Measurements from ENCODE around the gene SASH3.

SASH3 gene

DNA sequence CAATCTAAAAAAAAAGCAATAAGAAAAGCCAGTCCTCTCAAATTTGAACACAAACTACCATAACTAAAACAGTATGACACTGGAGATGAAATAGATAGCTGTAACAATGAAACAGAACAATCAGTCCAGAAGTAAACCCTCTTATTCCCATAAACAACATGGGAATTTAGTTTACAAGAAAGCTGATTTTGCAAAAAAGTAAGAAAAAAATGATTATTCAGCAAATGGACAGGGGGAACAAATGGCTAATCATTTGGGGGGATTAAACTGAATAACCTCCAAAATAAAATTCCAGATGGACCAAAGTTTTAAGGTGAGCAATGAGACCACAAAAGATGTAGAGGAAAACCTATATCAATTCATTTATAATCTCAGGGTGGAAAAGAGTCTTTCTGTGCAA, 16.1 kb upstream of the SASH3 start:
- in situ Hi-C loops (cut with HindIII; ENCODE audit: low pct_unique_long_range_greater_than_20kb, low sequenced_read_pairs), result no loop called here
- TF ChIP-seq JUND (IDR thresholded peaks at IDR 0.05; ENCODE audit: low read depth), result no peak
- no peak for DNase-seq (ENCODE audit: low read depth in 1 of 2, low spot score in 1 of 2)

GRCh38 chrX:129768186-129768585, 11.6 kb upstream of the SASH3 start:
- TF ChIP-seq JUND (IDR thresholded peaks at IDR 0.05; ENCODE audit: low read depth), result no peak
- in situ Hi-C loops (cut with HindIII; ENCODE audit: low pct_unique_long_range_greater_than_20kb, low sequenced_read_pairs), result no loop called here
- no peak for DNase-seq (ENCODE audit: low read depth in 1 of 2, low spot score in 1 of 2)

DNA sequence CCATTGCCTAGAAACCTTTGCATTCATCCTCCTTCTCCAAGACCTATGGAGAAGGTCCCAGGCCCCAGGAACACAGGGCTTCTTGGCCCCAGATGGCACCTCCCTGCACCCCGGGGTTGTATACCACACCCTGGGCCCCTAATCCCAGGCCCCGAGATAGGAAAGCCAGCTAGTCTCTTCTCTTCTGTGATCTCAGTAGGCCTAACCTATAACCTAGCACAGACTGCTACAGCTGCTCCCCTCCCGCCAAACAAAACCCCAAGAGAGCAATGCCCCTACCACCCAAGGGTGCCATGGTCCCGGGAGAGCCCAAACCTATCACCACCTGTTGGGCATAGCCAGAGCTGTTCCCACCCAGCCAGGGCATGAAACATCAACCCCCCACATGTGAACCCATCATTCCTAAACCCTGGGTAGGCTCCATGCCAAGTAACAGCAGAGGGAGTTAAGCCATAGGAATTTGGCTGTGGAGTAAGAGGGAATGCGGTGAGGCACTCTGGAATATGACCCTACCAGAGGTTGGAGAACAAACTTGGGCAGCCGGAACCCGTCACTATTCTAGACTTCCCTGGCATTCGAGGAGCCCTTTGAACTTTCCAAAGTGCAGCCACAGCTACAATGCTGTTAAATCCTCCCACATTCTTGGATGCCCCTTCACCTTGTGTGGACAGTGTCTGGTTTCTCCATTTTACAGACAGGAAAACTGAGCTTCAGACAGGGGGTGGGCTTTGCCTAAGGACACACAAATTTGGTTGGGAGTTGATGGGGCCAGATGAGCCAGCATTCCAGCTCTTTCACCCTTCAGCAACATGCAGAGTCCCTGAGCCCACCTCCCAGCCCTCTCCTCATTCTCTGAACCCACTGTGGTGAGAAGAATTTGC, 10.9 kb upstream of the SASH3 start:
- DNase-seq (ENCODE audit: low read depth in 1 of 2, low spot score in 1 of 2), result no peak
- in situ Hi-C loops (cut with HindIII; ENCODE audit: low pct_unique_long_range_greater_than_20kb, low sequenced_read_pairs), result no loop called here
- TF ChIP-seq JUND (IDR thresholded peaks at IDR 0.05; ENCODE audit: low read depth), result no peak

GRCh38 chrX:129769467-129770154, 10.1 kb upstream of the SASH3 start:
- no peak for DNase-seq (ENCODE audit: low read depth in 1 of 2, low spot score in 1 of 2)
- in situ Hi-C loops (cut with HindIII; ENCODE audit: low pct_unique_long_range_greater_than_20kb, low sequenced_read_pairs), result no loop called here
- TF ChIP-seq JUND (IDR thresholded peaks at IDR 0.05; ENCODE audit: low read depth), result no peak

- TF ChIP-seq JUND (IDR thresholded peaks at IDR 0.05; ENCODE audit: low read depth), result no peak
- in situ Hi-C loops (cut with HindIII; ENCODE audit: low pct_unique_long_range_greater_than_20kb, low sequenced_read_pairs), result no loop called here
Observed at GRCh38 chrX:129771266-129771995, 8.3 kb upstream of the SASH3 start.

DNA sequence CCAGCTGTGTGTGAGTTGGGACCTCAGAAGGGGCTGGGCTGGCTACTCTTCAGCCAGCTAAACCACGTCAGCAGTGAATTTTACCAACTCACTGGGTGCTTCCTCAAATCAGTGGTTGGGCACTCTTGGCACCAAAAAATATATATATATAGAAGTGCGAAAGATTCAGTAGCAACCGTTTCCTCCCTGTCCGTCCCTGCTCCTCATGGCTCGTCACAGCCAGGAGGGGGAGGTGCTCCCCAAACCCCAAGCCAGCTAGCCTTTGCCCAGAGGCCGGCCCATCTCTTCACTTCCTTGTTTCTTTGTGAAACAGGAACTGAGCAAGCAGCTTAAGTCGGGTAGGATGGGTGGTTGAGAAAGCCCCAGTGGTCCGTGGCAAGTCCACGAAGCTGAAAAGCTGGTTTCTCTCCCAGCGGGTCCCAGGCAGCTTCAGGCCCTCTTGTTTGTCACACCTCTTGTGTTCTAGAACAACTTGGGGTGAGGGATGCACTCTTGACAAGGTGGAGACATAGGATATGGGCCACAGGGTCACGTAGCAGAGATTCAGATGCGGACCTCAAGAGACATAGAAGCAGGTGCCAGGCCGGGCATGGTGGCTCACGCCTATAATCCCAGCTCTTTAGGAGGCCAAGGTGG, 6.8 kb upstream of the SASH3 start:
- in situ Hi-C loops (cut with HindIII; ENCODE audit: low pct_unique_long_range_greater_than_20kb, low sequenced_read_pairs), result no loop called here
- no peak for TF ChIP-seq JUND (IDR thresholded peaks at IDR 0.05; ENCODE audit: low read depth)
- no peak for DNase-seq (ENCODE audit: low read depth in 1 of 2, low spot score in 1 of 2)

More at GRCh38 chrX:129771266-129771995, 8.3 kb upstream of the SASH3 start:
- DNase-seq (ENCODE audit: low read depth in 1 of 2, low spot score in 1 of 2), result no peak

GRCh38 chrX:129773649-129774458, 5.9 kb upstream of the SASH3 start:
- TF ChIP-seq JUND (IDR thresholded peaks at IDR 0.05; ENCODE audit: low read depth), result no peak
- in situ Hi-C loops (cut with HindIII; ENCODE audit: low pct_unique_long_range_greater_than_20kb, low sequenced_read_pairs), result no loop called here
- DNase-seq (ENCODE audit: low read depth in 1 of 2, low spot score in 1 of 2), result peak in 1 of 2 experiments; percentile 9

DNA sequence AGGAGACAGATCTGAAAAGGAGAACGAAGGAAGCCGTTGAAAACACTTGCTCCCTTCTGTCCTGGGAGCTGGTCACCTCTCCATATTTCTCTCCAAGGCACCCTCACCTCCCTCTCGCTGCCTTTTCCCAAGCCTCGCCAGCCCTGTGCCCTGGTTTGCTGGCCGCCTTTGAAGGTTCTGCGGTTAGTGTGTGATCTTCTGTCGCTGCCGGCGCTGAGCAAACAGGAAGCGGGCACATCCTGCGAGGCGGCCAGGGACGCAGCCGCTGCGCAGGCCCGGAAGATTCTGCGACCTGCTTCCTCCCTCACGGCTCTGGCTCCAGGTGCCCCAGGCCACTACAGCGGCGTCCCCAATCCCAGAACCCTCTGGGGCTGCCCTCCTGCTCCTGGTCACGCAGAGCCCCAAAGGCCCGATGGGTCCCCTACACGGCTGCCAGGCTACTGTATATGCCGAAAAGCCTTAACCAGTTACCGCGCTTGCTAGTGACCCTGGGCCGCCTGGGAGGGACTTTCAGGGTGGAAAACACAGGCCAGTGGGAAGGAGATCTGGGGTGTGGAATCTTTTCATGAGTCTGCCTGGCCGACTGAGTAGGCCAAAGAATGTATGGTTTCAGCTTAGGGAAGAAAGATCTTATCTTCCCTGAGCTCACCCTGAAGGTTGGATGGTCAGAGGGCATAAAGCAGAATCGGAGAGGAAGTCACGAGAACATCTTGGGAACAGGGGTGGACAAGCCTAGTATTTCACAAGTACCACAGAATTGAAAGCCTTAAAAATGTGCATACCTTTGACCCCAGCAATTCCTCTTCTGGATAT, 2.3 kb upstream of the SASH3 start:
- no peak for TF ChIP-seq JUND (IDR thresholded peaks at IDR 0.05; ENCODE audit: low read depth)
- peak in 1 of 2 experiments; percentile 32 for DNase-seq (ENCODE audit: low read depth in 1 of 2, low spot score in 1 of 2)
- in situ Hi-C loops (cut with HindIII; ENCODE audit: low pct_unique_long_range_greater_than_20kb, low sequenced_read_pairs), result no loop called here

GRCh38 chrX:129779086-129779672, 570 bp upstream of the SASH3 start:
- in situ Hi-C loops (cut with HindIII; ENCODE audit: low pct_unique_long_range_greater_than_20kb, low sequenced_read_pairs), result no loop called here
- no peak for DNase-seq (ENCODE audit: low read depth in 1 of 2, low spot score in 1 of 2)
- TF ChIP-seq JUND (IDR thresholded peaks at IDR 0.05; ENCODE audit: low read depth), result no peak

GRCh38 chrX:129780441-129781105, 824 bp downstream of the SASH3 start:
- no peak for TF ChIP-seq JUND (IDR thresholded peaks at IDR 0.05; ENCODE audit: low read depth)
- in situ Hi-C loops (cut with HindIII; ENCODE audit: low pct_unique_long_range_greater_than_20kb, low sequenced_read_pairs), result no loop called here
- no peak for DNase-seq (ENCODE audit: low read depth in 1 of 2, low spot score in 1 of 2)

Measured in T47D (cell line).